ENCODE data around the gene SRRM2. TPM values are rescaled to one million over a fixed set of nuclear protein-coding genes. Genes with fewer than 3 reads are reported as not detected.

SRRM2 gene
- total and polyA plus RNA-seq, 9 donors: 103 to 610 (median 507) TPM

GRCh38 chr16:2745116-2745890, 7.1 kb upstream of the SRRM2 start:
- no peaks in the 10 kb centered on the region for H3K27me3 ChIP-seq (ENCODE audit: control insufficient read depth, insufficient read depth, low read length)
- 64% methylated on average over 13 of the region's 15 CpGs for WGBS (ENCODE audit: insufficient coverage)
- no peaks in the 10 kb centered on the region for H3K9me3 ChIP-seq (replicated peaks; ENCODE audit: control insufficient read depth, low read depth, low read length)
- no peak for DNase-seq
- H3K36me3 ChIP-seq (ENCODE audit: control insufficient read depth, insufficient read depth, low read length): no peaks in the 10 kb centered on the region
- no peak overlapping the region for H3K4me3 ChIP-seq (ENCODE audit: low read length)
- H3K4me1 ChIP-seq (ENCODE audit: control insufficient read depth, insufficient read depth, low read length): no peaks in the 10 kb centered on the region
- no peak overlapping the region for H3K27ac ChIP-seq (ENCODE audit: low read length)

GRCh38 chr16:2745961-2746360, 6.5 kb upstream of the SRRM2 start:
- Histone ChIP-seq H3K27ac (ENCODE audit: low read length) (no peak overlapping the region), H3K4me3 (ENCODE audit: low read length) (no peak overlapping the region), H3K4me1 (ENCODE audit: control insufficient read depth, insufficient read depth, low read length) (no peaks in the 10 kb centered on the region), H3K27me3 (ENCODE audit: control insufficient read depth, insufficient read depth, low read length) (no peaks in the 10 kb centered on the region), H3K36me3 (ENCODE audit: control insufficient read depth, insufficient read depth, low read length) (no peaks in the 10 kb centered on the region), H3K9me3 (replicated peaks; ENCODE audit: control insufficient read depth, low read depth, low read length) (no peaks in the 10 kb centered on the region)
- DNase-seq: no peak
- 78% methylated on average over 8 of the region's 9 CpGs for WGBS (ENCODE audit: insufficient coverage)

- H3K36me3 ChIP-seq (ENCODE audit: control insufficient read depth, insufficient read depth, low read length): no peaks in the 10 kb centered on the region
- H3K27ac ChIP-seq (ENCODE audit: low read length): no peak overlapping the region
- DNase-seq: no peak
- no peaks in the 10 kb centered on the region for H3K27me3 ChIP-seq (ENCODE audit: control insufficient read depth, insufficient read depth, low read length)
- 76% methylated on average over 6 of the region's 7 CpGs for WGBS (ENCODE audit: insufficient coverage)
- H3K4me1 ChIP-seq (ENCODE audit: control insufficient read depth, insufficient read depth, low read length): peaks cover 10% of the 10 kb centered on the region
- H3K4me3 ChIP-seq (ENCODE audit: low read length): no peak overlapping the region
- no peaks in the 10 kb centered on the region for H3K9me3 ChIP-seq (replicated peaks; ENCODE audit: control insufficient read depth, low read depth, low read length)
Measured at GRCh38 chr16:2748757-2749455, 3.5 kb upstream of the SRRM2 start.

GRCh38 chr16:2749476-2749875, 3.0 kb upstream of the SRRM2 start:
- Histone ChIP-seq H3K4me3 (ENCODE audit: low read length) (no peak overlapping the region), H3K36me3 (ENCODE audit: control insufficient read depth, insufficient read depth, low read length) (no peaks in the 10 kb centered on the region), H3K9me3 (replicated peaks; ENCODE audit: control insufficient read depth, low read depth, low read length) (no peaks in the 10 kb centered on the region), H3K27me3 (ENCODE audit: control insufficient read depth, insufficient read depth, low read length) (no peaks in the 10 kb centered on the region), H3K4me1 (ENCODE audit: control insufficient read depth, insufficient read depth, low read length) (peaks cover 14% of the 10 kb centered on the region), H3K27ac (ENCODE audit: low read length) (no peak overlapping the region)
- DNase-seq: no peak
- WGBS (ENCODE audit: insufficient coverage): 91% methylated on average over 4 of the region's 5 CpGs

GRCh38 chr16:2749936-2750335, 2.5 kb upstream of the SRRM2 start:
- no peaks in the 10 kb centered on the region for H3K9me3 ChIP-seq (replicated peaks; ENCODE audit: control insufficient read depth, low read depth, low read length)
- 97% methylated on average over 5 of the region's 6 CpGs for WGBS (ENCODE audit: insufficient coverage)
- H3K36me3 ChIP-seq (ENCODE audit: control insufficient read depth, insufficient read depth, low read length): no peaks in the 10 kb centered on the region
- DNase-seq: no peak
- no peak overlapping the region for H3K27ac ChIP-seq (ENCODE audit: low read length)
- H3K27me3 ChIP-seq (ENCODE audit: control insufficient read depth, insufficient read depth, low read length): no peaks in the 10 kb centered on the region
- H3K4me3 ChIP-seq (ENCODE audit: low read length): no peak overlapping the region
- peaks cover 17% of the 10 kb centered on the region for H3K4me1 ChIP-seq (ENCODE audit: control insufficient read depth, insufficient read depth, low read length)

- Histone ChIP-seq H3K27me3 (ENCODE audit: control insufficient read depth, insufficient read depth, low read length) (no peaks in the 10 kb centered on the region), H3K36me3 (ENCODE audit: control insufficient read depth, insufficient read depth, low read length) (peaks cover 9% of the 10 kb centered on the region), H3K4me3 (ENCODE audit: low read length) (peak overlapping the region; percentile 96), H3K27ac (ENCODE audit: low read length) (peak overlapping the region; percentile 100), H3K4me1 (ENCODE audit: control insufficient read depth, insufficient read depth, low read length) (peaks cover 30% of the 10 kb centered on the region), H3K9me3 (replicated peaks; ENCODE audit: control insufficient read depth, low read depth, low read length) (no peaks in the 10 kb centered on the region)
- 37% methylated on average over 23 of the region's 23 CpGs for WGBS (ENCODE audit: insufficient coverage)
- DNase-seq: no peak
Measured at GRCh38 chr16:2751577-2752034, 832 bp upstream of the SRRM2 start.

GRCh38 chr16:2752850-2753732, 653 bp downstream of the SRRM2 start:
- H3K27me3 ChIP-seq (ENCODE audit: control insufficient read depth, insufficient read depth, low read length): no peaks in the 10 kb centered on the region
- WGBS (ENCODE audit: insufficient coverage): 0% methylated on average over 26 of the region's 82 CpGs
- peaks cover 31% of the 10 kb centered on the region for H3K4me1 ChIP-seq (ENCODE audit: control insufficient read depth, insufficient read depth, low read length)
- no peaks in the 10 kb centered on the region for H3K9me3 ChIP-seq (replicated peaks; ENCODE audit: control insufficient read depth, low read depth, low read length)
- peak; percentile 93 for DNase-seq
- H3K27ac ChIP-seq (ENCODE audit: low read length): peak overlapping the region; percentile 100
- H3K4me3 ChIP-seq (ENCODE audit: low read length): peak overlapping the region; percentile 96
- peaks cover 23% of the 10 kb centered on the region for H3K36me3 ChIP-seq (ENCODE audit: control insufficient read depth, insufficient read depth, low read length)

- WGBS (ENCODE audit: insufficient coverage): 0% methylated on average over 1 of the region's 7 CpGs
- Histone ChIP-seq H3K27me3 (ENCODE audit: control insufficient read depth, insufficient read depth, low read length) (no peaks in the 10 kb centered on the region), H3K9me3 (replicated peaks; ENCODE audit: control insufficient read depth, low read depth, low read length) (no peaks in the 10 kb centered on the region), H3K36me3 (ENCODE audit: control insufficient read depth, insufficient read depth, low read length) (peaks cover 29% of the 10 kb centered on the region), H3K4me1 (ENCODE audit: control insufficient read depth, insufficient read depth, low read length) (peaks cover 31% of the 10 kb centered on the region), H3K27ac (ENCODE audit: low read length) (peak overlapping the region; percentile 100), H3K4me3 (ENCODE audit: low read length) (peak overlapping the region; percentile 96)
- no peak for DNase-seq
Measured at GRCh38 chr16:2753733-2754020, 1.2 kb downstream of the SRRM2 start.

GRCh38 chr16:2755158-2755557, 2.7 kb downstream of the SRRM2 start:
- Histone ChIP-seq H3K4me1 (ENCODE audit: control insufficient read depth, insufficient read depth, low read length) (peaks cover 31% of the 10 kb centered on the region), H3K27me3 (ENCODE audit: control insufficient read depth, insufficient read depth, low read length) (no peaks in the 10 kb centered on the region), H3K36me3 (ENCODE audit: control insufficient read depth, insufficient read depth, low read length) (peaks cover 44% of the 10 kb centered on the region), H3K9me3 (replicated peaks; ENCODE audit: control insufficient read depth, low read depth, low read length) (no peaks in the 10 kb centered on the region), H3K4me3 (ENCODE audit: low read length) (no peak overlapping the region), H3K27ac (ENCODE audit: low read length) (no peak overlapping the region)
- 19% methylated on average over 3 of the region's 3 CpGs for whole genome bisulfite sequencing (ENCODE audit: insufficient coverage)
- no peak for DNase-seq
